ENCODE measurements around the gene GNPNAT1. TPM values are rescaled to one million over a fixed set of nuclear protein-coding genes. Genes with fewer than 3 reads are reported as not detected.

GNPNAT1 gene
- total RNA-seq, 2 experiments from 2014 or later = 3.8 to 4.6 TPM

GRCh38 chr14:52808101-52808500 lies 16.7 kb upstream of the GNPNAT1 start:
- POLR2A ChIA-PET = no interaction called here
- H3K36me3 ChIP-seq (ENCODE audit: insufficient read depth, low read length) = no peaks in the 10 kb centered on the region
- Mint-ChIP-seq H3K36me3 (ENCODE audit: low read depth) (no peaks in the 10 kb centered on the region), H3K27me3 (no peaks in the 10 kb centered on the region), H3K4me1 (ENCODE audit: low read depth) (no peaks in the 10 kb centered on the region), H3K27ac (no peak overlapping the region), H3K4me3 (no peak overlapping the region), H3K9me3 (no peaks in the 10 kb centered on the region)
- intact Hi-C loops (cut with DNase I, micrococcal nuclease) = no loop called here
- CTCF ChIA-PET = interaction anchor here (1.1 kb wide), 1 partner anchor 125 kb away, joined by 3 read pairs; no protein-coding TSS in a partner anchor
- H3K27ac ChIP-seq (ENCODE audit: low read depth in 1 of 2, low read length in 2 of 2) = no peak overlapping the region
- DNase-seq = no peak
- TF ChIP-seq CTCF (IDR thresholded peaks at IDR 0.05) = no peak
- H3K4me3 ChIP-seq (ENCODE audit: low read length) = no peak overlapping the region
- no peaks in the 10 kb centered on the region for H3K4me1 ChIP-seq (ENCODE audit: insufficient read depth, low read length)
- no peaks in the 10 kb centered on the region for H3K9me3 ChIP-seq (ENCODE audit: control insufficient read depth in 1 of 2, insufficient read depth in 1 of 2, low read length in 2 of 2)
- no peak for ATAC-seq (ENCODE audit: poor library complexity)
- no peaks in the 10 kb centered on the region for H3K27me3 ChIP-seq (ENCODE audit: control insufficient read depth in 1 of 2, insufficient read depth in 2 of 2, low read length in 2 of 2)

GRCh38 chr14:52806115-52806514 lies 14.7 kb upstream of the GNPNAT1 start:
- Mint-ChIP-seq H3K9me3 (no peaks in the 10 kb centered on the region), H3K4me1 (ENCODE audit: low read depth) (no peaks in the 10 kb centered on the region), H3K36me3 (ENCODE audit: low read depth) (no peaks in the 10 kb centered on the region), H3K27me3 (no peaks in the 10 kb centered on the region), H3K4me3 (no peak overlapping the region), H3K27ac (no peak overlapping the region)
- no peaks in the 10 kb centered on the region for H3K27me3 ChIP-seq (ENCODE audit: control insufficient read depth in 1 of 2, insufficient read depth in 2 of 2, low read length in 2 of 2)
- DNase-seq (no peak), ATAC-seq (ENCODE audit: poor library complexity) (no peak)
- CTCF ChIA-PET = interaction anchor here (1.2 kb wide), 1 partner anchor 92 kb away, joined by 3 read pairs; no protein-coding TSS in a partner anchor
- POLR2A ChIA-PET = no interaction called here
- H3K9me3 ChIP-seq (ENCODE audit: control insufficient read depth in 1 of 2, insufficient read depth in 1 of 2, low read length in 2 of 2) = no peaks in the 10 kb centered on the region
- H3K27ac ChIP-seq (ENCODE audit: low read depth in 1 of 2, low read length in 2 of 2) = no peak overlapping the region
- no peaks in the 10 kb centered on the region for H3K36me3 ChIP-seq (ENCODE audit: insufficient read depth, low read length)
- intact Hi-C loops (cut with DNase I, micrococcal nuclease) = no loop called here
- H3K4me1 ChIP-seq (ENCODE audit: insufficient read depth, low read length) = no peaks in the 10 kb centered on the region
- no peak overlapping the region for H3K4me3 ChIP-seq (ENCODE audit: low read length)
- TF ChIP-seq CTCF (IDR thresholded peaks at IDR 0.05) = no peak

GRCh38 chr14:52802597-52802996 lies 11.2 kb upstream of the GNPNAT1 start:
- intact Hi-C loops (cut with DNase I, micrococcal nuclease) = no loop called here
- Mint-ChIP-seq H3K9me3 (peaks cover 4% of the 10 kb centered on the region), H3K4me3 (no peak overlapping the region), H3K27me3 (no peaks in the 10 kb centered on the region), H3K27ac (no peak overlapping the region), H3K4me1 (ENCODE audit: low read depth) (peaks cover 12% of the 10 kb centered on the region), H3K36me3 (ENCODE audit: low read depth) (no peaks in the 10 kb centered on the region)
- peaks cover 0 to under 1% of the 10 kb centered on the region in 2 experiments for H3K9me3 ChIP-seq (ENCODE audit: control insufficient read depth in 1 of 2, insufficient read depth in 1 of 2, low read length in 2 of 2)
- H3K36me3 ChIP-seq (ENCODE audit: insufficient read depth, low read length) = no peaks in the 10 kb centered on the region
- ATAC-seq (ENCODE audit: poor library complexity) (no peak), DNase-seq (no peak)
- no peak overlapping the region for H3K27ac ChIP-seq (ENCODE audit: low read depth in 1 of 2, low read length in 2 of 2)
- no peak overlapping the region for H3K4me3 ChIP-seq (ENCODE audit: low read length)
- CTCF ChIA-PET = no interaction called here
- no peaks in the 10 kb centered on the region for H3K27me3 ChIP-seq (ENCODE audit: control insufficient read depth in 1 of 2, insufficient read depth in 2 of 2, low read length in 2 of 2)
- no peak for TF ChIP-seq CTCF (IDR thresholded peaks at IDR 0.05)
- POLR2A ChIA-PET = no interaction called here
- H3K4me1 ChIP-seq (ENCODE audit: insufficient read depth, low read length) = peaks cover 2% of the 10 kb centered on the region
